Measurements from ENCODE around the gene SH3BP1. TPM values are rescaled to one million over a fixed set of nuclear protein-coding genes. Genes with fewer than 3 reads are reported as not detected.

Gene SH3BP1
- total and polyA plus RNA-seq, 2 experiments from 2014 or later: 9.5 to 46.7 TPM

DNA sequence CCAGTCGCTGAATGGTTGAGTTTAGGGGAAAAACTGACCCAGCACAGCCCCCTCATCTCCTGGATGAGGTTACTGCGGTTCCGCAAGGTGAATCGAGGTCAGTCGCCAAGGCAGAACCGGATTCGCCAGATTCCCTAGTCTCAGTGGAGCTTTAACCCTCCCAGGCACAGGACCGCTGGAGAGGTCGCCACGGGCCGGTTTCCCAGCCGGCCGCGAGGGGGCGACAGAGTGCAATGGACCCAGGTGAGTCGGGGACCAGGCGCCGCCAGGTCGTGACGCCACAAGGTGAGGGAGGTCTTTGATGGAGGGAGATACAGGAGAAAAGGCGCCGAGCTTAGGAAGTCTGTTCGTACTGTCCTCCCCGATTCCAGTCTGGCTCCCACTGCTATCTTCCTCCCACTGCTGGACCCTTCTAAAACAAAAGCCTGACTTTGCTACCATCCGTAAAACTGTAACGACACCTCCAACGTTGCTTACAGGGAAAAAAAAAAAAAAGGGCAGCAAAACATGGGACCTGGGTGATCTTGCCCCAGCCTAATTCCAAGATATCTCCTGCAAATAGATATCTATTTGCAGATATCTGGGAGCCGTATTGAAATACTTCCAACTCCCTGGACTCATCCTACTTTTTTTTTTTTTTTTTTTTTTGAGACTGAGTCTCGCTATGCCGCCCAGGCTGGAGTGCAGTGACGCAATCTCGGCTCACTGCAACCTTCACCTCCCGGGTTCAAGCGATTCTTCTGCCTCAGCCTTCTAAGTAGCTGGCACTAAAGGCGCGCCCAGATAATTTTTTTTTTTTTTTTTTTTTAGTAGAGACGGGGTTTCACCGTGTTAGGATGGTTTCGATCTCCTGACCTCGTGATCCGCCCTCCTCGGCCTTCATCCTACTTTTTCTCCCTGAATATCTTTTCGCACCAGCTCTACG is 32.2 kb upstream of the SH3BP1 start:
- Histone ChIP-seq H3K79me2 (replicated peaks; ENCODE audit: insufficient read depth) (peaks cover 25% of the 10 kb centered on the region), H3K4me1 (ENCODE audit: insufficient read depth) (peaks cover 12% of the 10 kb centered on the region), H3F3A (replicated peaks; ENCODE audit: low read depth) (peaks cover 13% of the 10 kb centered on the region), H4K20me1 (replicated peaks; ENCODE audit: insufficient read depth) (no peaks in the 10 kb centered on the region), H3K27me3 (ENCODE audit: insufficient read depth) (no peaks in the 10 kb centered on the region), H3K27ac (ENCODE audit: low read depth) (peak overlapping the region; percentile 98), H3K36me3 (ENCODE audit: insufficient read depth) (no peaks in the 10 kb centered on the region), H3K4me3 (peak overlapping the region; percentile 94), H2AFZ (0 out of 2 replicates have a peak overlapping the region, but pooled peaks have one; percentile 64), H3K9me2 (ENCODE audit: insufficient read depth) (no peaks in the 10 kb centered on the region), H3K4me2 (peak overlapping the region; percentile 83)
- DNase-seq (ENCODE audit: low spot score) (peak; percentile 96), ATAC-seq (peak; percentile 58)
- Mint-ChIP-seq H3K4me3 (peak overlapping the region; percentile 86), H3K9me3 (no peaks in the 10 kb centered on the region; the same call in 2 of the 3 replicates), H3K27me3 (ENCODE audit: insufficient read depth, low read depth, poor library complexity) (peaks cover 15% of the 10 kb centered on the region), H3K36me3 (ENCODE audit: low read depth) (no peaks in the 10 kb centered on the region), H3K27ac (peak overlapping the region; percentile 97), H3K4me1 (peaks cover 11% of the 10 kb centered on the region)
- TF ChIP-seq CREB1 (CRISPR knock-in tag; IDR thresholded peaks at IDR 0.05; ENCODE audit: low read depth) (peak; percentile 90), ZNF331 (CRISPR knock-in tag; IDR thresholded peaks at IDR 0.05; ENCODE audit: low read depth) (no peak), POLR2AphosphoS5 (IDR thresholded peaks at IDR 0.05; ENCODE audit: low read depth) (peak; percentile 78), CTCF (conservative IDR thresholded peaks at IDR 0.05; ENCODE audit: low read depth in 2 of 2) (peak; percentile 97 to 99), REST (IDR thresholded peaks at IDR 0.05; ENCODE audit: unreplicated experiment) (no peak), NANOG (IDR thresholded peaks at IDR 0.05; ENCODE audit: borderline replicate concordance) (no peak)
- TF ChIP-seq, protein P1, sequence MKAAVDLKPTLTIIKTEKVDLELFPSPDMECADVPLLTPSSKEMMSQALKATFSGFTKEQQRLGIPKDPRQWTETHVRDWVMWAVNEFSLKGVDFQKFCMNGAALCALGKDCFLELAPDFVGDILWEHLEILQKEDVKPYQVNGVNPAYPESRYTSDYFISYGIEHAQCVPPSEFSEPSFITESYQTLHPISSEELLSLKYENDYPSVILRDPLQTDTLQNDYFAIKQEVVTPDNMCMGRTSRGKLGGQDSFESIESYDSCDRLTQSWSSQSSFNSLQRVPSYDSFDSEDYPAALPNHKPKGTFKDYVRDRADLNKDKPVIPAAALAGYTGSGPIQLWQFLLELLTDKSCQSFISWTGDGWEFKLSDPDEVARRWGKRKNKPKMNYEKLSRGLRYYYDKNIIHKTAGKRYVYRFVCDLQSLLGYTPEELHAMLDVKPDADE (IDR thresholded peaks at IDR 0.05): 0 out of 2 replicates have a peak, but pooled peaks have one; percentile 41

Measured in GM23338 (cell line).